Brain pericyte (primary cell): ENCODE data around the gene OTOP2.
"Not testable (repeated sequence)": the region's sequence is repeated elsewhere in the genome, so short reads cannot be mapped to it uniquely, and the experiment has no call there.

Source experiments
- DNase-seq: peaks from one replicate; pipeline ENCODE4 v3.0.0-alpha.2; 2012; ENCODE audit warnings: low read depth, low spot score

OTOP2 gene

DNA sequence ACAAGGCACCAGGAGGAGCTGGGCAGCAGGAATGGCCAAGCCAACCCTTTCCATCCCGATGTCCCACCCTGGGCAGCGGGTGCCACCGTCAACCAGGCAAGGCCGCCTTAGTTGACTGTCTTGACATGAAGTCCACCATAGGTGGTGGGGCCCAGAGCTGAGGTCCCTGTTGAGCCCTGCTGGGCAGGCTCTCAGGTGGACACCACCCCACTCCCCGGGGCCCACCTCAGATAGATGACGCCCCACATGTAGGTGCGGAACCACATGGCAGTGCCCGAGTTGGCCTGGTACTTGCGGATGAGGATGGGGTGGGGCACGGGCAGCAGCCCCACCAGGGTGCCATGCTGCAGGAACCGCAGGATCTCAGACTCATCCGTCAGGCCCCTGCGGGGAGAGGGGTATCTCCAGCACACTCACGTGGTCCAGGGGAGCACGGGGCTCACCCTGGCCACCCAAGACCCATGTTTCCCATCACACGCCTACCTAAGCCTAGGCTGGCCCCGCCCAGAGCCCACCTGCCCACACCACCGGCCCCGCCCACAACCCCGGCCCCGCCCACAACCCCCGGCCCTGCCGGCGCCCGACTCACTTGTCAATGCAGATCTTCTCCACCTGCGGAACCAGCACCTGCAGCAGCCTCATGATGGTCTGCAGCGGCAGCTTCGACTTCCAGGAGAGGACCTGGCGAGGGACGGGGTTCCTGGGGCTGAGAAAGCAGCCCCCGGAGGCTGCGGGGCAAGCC is 27.8 kb downstream of the OTOP2 start:
- no peak for DNase-seq

DNA sequence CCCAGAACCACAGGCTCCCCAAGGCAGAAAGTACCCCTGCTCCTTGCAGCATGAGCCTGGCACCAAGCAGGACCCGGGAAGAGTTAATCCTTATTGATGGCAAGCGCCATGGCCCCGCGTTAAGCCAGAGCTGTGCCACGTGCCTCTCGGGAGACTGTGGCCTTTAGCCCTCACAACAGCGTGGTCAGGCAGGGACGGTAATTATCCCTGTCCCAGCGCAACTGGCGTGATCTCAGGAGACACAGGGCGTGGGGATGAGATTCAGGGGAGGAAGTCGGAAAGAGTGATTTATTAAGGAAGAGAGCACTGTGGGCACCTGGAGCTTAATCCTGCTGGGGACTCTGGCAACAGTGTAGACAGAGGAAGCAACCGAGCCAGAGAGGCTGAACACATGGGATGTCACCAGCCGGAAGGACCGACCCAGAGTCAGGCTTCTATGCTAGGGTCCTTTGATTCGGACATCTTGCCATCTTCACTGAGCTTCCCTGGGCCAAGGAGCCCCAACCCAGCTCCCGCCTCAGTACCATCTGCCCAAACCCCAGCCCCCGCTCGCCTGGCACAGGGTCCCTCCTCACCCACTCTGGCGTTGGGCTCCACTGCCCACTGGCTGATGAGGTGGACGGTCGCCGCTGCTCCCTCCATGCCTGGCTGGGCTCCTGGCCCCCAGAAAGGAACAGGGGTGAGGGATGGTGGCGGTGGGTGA is 28.5 kb downstream of the OTOP2 start:
- no peak for DNase-seq

DNA sequence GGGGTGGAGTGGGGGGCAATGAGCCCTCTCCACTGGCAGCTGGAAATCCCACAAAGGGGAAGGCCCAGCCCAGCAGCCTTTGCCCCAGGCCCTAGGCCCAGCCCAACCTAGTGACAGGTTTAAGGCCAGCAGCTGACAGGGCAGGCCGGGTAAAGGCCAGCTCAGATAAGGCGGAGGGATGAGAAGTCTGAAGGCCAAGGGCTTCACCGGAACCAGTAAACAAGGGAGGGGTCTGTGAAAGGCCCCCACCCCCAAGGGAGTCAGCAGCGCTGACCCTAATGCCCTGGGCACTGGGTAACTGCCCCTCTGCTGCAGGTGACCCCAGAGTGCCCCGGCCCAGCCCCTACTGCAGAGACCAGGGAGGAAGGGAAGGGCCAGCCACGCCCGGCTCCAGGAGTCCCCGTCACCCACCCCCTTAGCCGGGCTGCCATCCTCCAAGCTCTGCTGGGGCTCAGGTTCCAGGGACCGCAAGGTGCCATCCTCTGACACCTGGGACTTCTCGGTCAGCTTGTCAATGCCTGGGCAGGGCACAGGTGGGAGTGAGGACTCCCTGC is 29.1 kb downstream of the OTOP2 start:
- no peak for DNase-seq

DNA sequence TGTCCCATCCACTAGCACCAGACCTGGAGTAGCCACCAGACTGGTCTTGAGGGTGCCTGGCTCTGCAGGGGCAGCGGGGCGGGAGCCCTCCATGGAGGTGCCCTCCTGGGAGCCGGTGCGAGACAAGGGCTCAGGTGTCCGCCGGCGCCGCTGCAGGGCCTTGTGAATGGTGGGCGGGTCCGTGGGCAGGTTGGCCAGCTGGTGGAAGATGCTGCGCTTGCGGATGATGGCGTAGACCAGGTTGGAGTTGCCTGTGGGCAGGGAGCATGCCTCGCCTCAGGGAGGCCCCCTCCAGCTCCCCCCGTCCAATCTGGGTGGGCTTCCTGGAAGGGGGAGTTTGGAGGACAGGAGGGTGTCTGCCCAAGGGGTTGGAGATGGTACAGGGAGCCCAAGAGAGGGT is 30.0 kb downstream of the OTOP2 start:
- DNase-seq: no peak

- no peak for DNase-seq
Measured at GRCh38 chr17:74954665-74955421, 30.8 kb downstream of the OTOP2 start.

DNA sequence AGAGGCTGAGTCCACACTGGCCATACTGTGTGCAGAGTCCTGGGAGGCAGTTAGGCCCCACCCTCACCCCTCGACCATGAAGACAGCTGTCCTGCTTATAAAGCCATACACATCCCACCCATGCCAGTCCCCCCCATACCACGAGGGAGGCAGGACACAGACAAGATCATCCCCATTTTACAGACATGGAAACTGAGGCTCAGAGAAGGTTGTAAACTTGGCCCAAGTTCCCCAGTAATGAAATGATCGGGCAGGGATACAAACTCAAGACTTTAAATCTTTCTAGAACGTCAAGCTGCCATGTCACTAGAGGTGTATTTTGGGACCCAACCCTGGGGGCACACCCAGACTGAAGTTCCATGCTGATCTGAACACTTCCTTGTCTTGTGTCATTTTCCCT is 32.0 kb downstream of the OTOP2 start:
- no peak for DNase-seq

DNA sequence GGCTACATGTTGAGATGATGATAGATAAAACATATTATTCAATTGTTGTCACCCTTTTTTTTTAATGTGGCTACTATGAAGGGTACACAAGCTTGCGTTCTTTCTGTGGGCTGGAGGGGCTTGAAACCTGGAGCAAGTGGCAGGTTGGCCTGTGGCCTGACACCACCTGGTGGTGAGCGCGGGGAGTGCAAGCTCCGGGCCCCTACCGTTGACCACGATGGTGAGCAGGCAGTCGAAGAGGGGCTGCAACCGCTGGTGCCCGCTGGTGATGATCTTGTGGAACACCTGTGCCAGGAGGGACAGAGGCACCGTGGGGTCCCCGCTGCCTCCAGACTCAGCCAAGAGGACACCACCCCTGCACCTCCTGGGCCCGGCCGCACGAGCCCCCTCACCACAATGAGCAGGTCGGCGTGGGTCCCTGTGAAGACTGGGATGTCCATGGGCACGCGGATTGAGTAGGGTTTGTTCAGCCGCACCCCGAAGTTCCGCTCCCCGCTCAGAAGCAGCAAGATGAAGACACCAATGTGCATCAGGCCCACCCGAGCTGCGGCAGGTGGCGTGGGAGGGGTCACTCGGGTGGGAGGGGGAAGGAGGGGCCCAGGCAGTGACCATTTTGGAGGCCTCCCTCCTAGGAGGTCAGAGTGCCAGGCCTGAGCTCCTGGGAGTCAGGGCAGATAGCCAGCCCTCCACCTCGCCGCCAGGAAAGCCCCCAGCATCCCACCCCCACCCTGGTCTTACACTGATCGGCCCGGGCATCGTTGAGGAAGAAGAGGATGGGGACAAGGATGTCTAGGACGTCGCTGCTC is 34.1 kb downstream of the OTOP2 start:
- no peak for DNase-seq

DNA sequence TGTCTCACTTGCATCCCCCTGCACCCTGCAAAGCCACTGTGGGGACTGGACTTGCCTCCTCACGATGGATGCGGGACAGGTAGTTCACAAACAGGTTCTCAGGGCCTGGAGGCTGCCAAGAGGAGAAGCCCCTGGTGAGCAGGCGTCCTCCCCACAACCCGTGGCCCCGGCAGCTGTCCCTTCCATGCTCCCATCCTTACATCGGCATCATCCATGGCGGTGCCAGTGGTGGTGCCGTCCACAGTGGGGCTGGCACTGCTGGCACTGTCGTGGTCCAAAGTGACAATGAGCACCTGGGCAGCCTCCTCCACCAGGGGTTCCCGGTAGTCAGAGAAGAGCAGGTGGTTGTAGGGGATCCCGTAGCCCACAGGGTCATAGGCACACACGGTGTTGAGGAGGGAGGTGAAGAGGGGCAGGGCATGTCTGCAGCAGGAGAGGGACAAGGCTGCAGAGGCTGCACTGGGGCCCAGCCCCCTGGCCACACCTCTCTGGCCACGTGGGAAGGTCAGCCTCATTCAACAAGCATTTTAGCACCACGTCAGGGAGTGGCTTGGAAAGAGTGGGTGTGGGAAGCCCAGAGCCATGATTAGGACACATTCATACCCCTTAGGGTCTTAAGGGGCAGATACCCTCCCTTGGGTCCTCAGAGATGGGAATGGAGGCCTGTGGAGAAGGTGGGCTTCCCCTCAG is 35.9 kb downstream of the OTOP2 start:
- DNase-seq: no peak

DNA sequence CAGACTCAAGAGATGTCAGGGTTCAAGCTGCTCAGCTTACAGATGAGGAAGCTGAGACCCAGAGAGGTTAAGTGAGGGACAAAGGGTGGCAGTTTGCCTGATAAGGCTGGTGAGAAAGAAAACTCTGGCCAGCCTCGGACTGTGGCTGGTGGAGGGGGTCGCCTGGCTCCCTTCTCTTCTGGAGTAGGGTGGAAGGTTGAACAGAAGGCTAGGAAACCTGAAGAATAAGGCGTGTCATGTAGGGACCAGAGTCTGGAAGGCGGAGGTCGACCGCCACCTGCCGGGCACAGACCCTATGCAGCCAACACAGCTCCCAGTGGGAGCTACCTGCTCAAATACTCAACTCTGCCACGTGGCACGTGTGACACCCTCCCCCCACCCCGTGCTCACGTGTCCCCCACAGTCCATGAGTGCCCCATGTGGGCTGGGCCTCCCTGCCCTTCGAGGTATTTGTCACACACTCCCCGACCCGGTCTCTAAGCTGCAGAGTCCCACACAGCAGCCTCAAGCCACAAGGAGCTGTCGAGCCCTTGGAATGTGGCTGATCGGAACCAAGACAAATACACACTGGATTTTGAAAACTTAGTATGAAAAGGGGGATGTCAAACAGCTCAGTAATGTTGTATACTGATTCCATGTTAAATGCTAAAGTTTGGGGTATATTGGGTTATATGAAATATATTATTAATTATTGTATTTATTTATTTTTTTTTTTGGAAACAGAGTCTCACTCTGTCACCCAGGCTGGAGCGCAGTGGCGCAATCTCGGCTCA is 36.7 kb downstream of the OTOP2 start:
- DNase-seq: no peak

DNA sequence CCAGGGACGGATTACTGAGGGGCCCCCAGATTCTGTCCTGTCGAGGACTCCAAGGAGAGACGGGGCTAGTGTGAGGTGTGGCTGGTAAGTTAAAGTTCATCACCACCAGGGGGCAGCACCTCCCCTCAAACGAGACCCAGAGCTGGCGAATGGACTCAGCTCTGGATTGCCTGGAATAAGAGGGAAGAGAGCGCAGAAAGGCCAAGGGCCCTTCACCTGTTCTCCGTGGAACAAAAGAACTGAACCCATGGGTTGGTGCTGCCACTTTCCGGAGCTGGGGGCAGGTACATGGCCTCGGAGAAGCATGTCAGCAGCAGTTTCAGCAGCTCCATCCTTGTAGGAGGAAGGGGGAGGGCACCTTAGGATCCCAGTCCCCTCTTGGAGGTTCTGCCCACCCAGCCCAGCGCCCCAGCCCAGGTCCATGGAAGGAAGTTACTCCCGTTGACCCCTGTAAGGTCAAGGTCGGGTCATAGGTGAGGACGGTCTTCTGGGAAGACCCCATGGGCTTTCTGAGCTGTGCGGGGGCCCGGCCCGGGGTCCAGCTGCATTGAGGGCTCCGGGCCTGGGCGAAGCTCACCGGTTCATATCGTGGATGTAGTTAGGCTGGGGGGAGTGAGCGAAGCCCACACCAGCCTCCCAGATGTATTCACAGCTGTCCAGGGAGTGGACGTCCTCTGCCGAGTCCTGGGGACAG is 37.7 kb downstream of the OTOP2 start:
- peak; percentile 41 for DNase-seq

DNA sequence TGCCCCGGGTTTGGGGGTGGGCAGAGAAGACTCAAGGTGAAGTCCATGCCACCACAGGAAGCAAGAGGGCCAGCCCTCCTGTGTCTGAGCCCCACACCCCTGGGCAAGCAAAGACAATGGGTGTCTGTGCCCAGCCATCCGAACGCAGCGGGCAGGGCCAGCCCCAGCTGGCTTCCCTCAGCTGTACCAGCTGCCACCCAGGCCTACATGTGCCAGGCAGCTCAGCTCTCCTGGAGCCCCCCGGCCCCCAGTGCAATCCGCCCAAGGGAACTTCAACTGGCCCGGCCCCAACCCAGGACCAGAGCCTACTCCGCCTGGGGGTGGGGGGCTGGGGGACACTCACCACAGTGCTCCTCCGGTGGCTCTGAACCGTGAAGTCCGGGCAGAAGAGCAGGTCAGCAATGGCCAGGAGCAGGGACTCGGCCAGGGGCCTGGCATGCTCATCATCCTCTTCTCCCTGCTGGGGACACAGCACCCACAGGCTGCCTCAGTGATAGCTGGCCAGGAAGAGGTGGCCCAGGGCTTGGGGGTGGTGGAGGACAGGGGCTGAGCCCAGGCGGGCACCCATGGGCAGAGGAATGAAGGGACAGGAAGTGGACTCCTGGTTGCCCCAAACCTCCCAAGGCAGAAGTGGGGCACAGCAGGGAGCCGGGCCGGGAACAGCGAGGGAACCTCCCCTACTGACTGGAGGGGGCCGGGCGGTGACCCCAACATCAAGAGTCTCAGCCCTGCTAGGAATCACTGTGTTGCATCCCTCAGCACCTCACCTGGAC is 38.7 kb downstream of the OTOP2 start:
- DNase-seq: no peak

DNA sequence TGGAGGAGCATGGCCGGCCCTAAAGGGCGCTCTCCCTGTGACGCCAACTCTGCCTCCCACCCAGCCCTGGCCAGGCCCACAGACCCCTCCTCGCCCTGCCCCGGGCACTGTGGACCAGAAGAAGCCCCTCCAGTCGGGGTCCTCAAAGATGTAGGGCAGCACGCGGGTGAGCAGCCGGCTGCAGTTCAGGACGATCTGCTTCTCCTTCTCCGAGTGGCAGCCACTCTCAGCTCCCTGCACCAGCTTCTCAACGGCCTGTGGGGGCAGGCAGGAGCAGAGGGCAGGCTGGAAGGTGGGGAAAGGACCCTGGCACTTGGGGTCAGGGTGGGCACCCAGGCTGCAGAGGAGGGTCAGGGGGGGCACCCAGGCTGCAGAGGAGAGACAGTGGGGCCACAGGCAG is 39.6 kb downstream of the OTOP2 start:
- DNase-seq: no peak

GRCh38 chr17:74964246-74964761 is 40.2 kb downstream of the OTOP2 start:
- no peak for DNase-seq

- no peak for DNase-seq
Measured at GRCh38 chr17:74964988-74965622, 41.0 kb downstream of the OTOP2 start.

- no peak for DNase-seq
Measured at GRCh38 chr17:74968361-74968780, 44.3 kb downstream of the OTOP2 start.

- DNase-seq: not testable (repeated sequence)
Measured at GRCh38 chr17:74969501-74969900, 45.4 kb downstream of the OTOP2 start.

- no peak for DNase-seq
Measured at GRCh38 chr17:74970395-74970794, 46.3 kb downstream of the OTOP2 start.
